Measurements from ENCODE around the gene IFT80. TPM values are rescaled to one million over a fixed set of nuclear protein-coding genes. Genes with fewer than 3 reads are reported as not detected.

IFT80 gene
- total and polyA plus RNA-seq, 9 of the 15 experiments (the other 6 are each of a cell fraction or from before 2014, with no cell fraction given), result 6.7 to 21.1 (median 16.4) TPM

GRCh38 chr3:160331127-160331937 lies 67.7 kb downstream of the IFT80 start (continued):
- TF ChIP-seq PREB (CRISPR knock-in tag; IDR thresholded peaks at IDR 0.05), result no peak
- no peak for TF ChIP-seq HES1 (IDR thresholded peaks at IDR 0.05; ENCODE audit: low read depth)
- TF ChIP-seq NCOA1 (IDR thresholded peaks at IDR 0.05; ENCODE audit: low read depth), result no peak
- TF ChIP-seq KLF6 (CRISPR knock-in tag; IDR thresholded peaks at IDR 0.05; ENCODE audit: borderline replicate concordance), result no peak
- no peak for TF ChIP-seq RBM17 (IDR thresholded peaks at IDR 0.05; ENCODE audit: borderline replicate concordance, low read depth, low read length)
- no peak for TF ChIP-seq ZNF586 (CRISPR knock-in tag; conservative IDR thresholded peaks at IDR 0.05)
- no peak for TF ChIP-seq SRSF1 (IDR thresholded peaks at IDR 0.05; ENCODE audit: low read depth, low read length)
- no peak for TF ChIP-seq ZNF408 (CRISPR knock-in tag; IDR thresholded peaks at IDR 0.05; ENCODE audit: low read depth)
- no peak for TF ChIP-seq RBBP5 (IDR thresholded peaks at IDR 0.05; ENCODE audit: borderline replicate concordance, insufficient read depth, low read length, poor library complexity, severe bottlenecking)
- TF ChIP-seq NELFE (IDR thresholded peaks at IDR 0.05; ENCODE audit: insufficient read depth, insufficient read length), result no peak
- no peak for TF ChIP-seq STAT5B (CRISPR knock-in tag; IDR thresholded peaks at IDR 0.05)
- no peak for TF ChIP-seq PATZ1 (CRISPR knock-in tag; IDR thresholded peaks at IDR 0.05; ENCODE audit: borderline replicate concordance)
- no peak for TF ChIP-seq ZBTB5 (IDR thresholded peaks at IDR 0.05)
- TF ChIP-seq NR0B1 (IDR thresholded peaks at IDR 0.05; ENCODE audit: partially characterized antibody), result no peak
- peak; percentile 64; the same call in 1 of the 2 replicates for TF ChIP-seq DPF2 (IDR thresholded peaks at IDR 0.05)
- 0 out of 2 replicates have a peak, but pooled peaks have one; percentile 14 for TF ChIP-seq ZEB2 (IDR thresholded peaks at IDR 0.05)
- TF ChIP-seq RBM14 (IDR thresholded peaks at IDR 0.05; ENCODE audit: borderline replicate concordance, insufficient read depth, low read depth, low read length), result no peak
- TF ChIP-seq CAMTA2 (CRISPR knock-in tag; conservative IDR thresholded peaks at IDR 0.05), result no peak
- TF ChIP-seq ATF4 (CRISPR knock-in tag; IDR thresholded peaks at IDR 0.05), result peak; percentile 91

Data from K562 (cell line).